HG02798 (cell line): ENCODE data around the gene TGFBI.

Experiments used
- ATAC-seq: cut with Tn5 transposase; IDR thresholded peaks from one replicate; pipeline ENCODE4 v1.9.1; 2021; ENCODE audit warnings: mild to moderate bottlenecking; ENCODE audit not compliant: unreplicated experiment, poor library complexity

TGFBI gene

GRCh38 chr5:136022965-136023364 lies 5.8 kb upstream of the TGFBI start:
- no peak for ATAC-seq

GRCh38 chr5:136023958-136024541 lies 4.7 kb upstream of the TGFBI start:
- no peak for ATAC-seq

- ATAC-seq = no peak
Measured at GRCh38 chr5:136025900-136026299, 2.9 kb upstream of the TGFBI start.

GRCh38 chr5:136026636-136027035 lies 2.2 kb upstream of the TGFBI start:
- no peak for ATAC-seq

- no peak for ATAC-seq
Measured at GRCh38 chr5:136027311-136027710, 1.5 kb upstream of the TGFBI start.

GRCh38 chr5:136028090-136028489 lies 698 bp upstream of the TGFBI start:
- no peak for ATAC-seq

GRCh38 chr5:136030252-136030651 lies 1.5 kb downstream of the TGFBI start:
- no peak for ATAC-seq

GRCh38 chr5:136030956-136031611 lies 2.3 kb downstream of the TGFBI start:
- peak; percentile 89 for ATAC-seq

GRCh38 chr5:136031711-136032110 lies 2.9 kb downstream of the TGFBI start:
- ATAC-seq = no peak

- no peak for ATAC-seq
Measured at GRCh38 chr5:136032564-136032963, 3.8 kb downstream of the TGFBI start.

- ATAC-seq = no peak
Measured at GRCh38 chr5:136033234-136033633, 4.4 kb downstream of the TGFBI start.

GRCh38 chr5:136033848-136034247 lies 5.1 kb downstream of the TGFBI start:
- no peak for ATAC-seq

- no peak for ATAC-seq
Measured at GRCh38 chr5:136034492-136034891, 5.7 kb downstream of the TGFBI start.

- ATAC-seq = no peak
Measured at GRCh38 chr5:136034984-136035383, 6.2 kb downstream of the TGFBI start.

- no peak for ATAC-seq
Measured at GRCh38 chr5:136035837-136036236, 7.0 kb downstream of the TGFBI start.

- ATAC-seq = no peak
Measured at GRCh38 chr5:136036293-136036911, 7.6 kb downstream of the TGFBI start.

- ATAC-seq = no peak
Measured at GRCh38 chr5:136037001-136037705, 8.4 kb downstream of the TGFBI start.

- no peak for ATAC-seq
Measured at GRCh38 chr5:136038635-136039034, 9.8 kb downstream of the TGFBI start.

- ATAC-seq = no peak
Measured at GRCh38 chr5:136039202-136039601, 10.4 kb downstream of the TGFBI start.

GRCh38 chr5:136040746-136041415 lies 12.1 kb downstream of the TGFBI start:
- ATAC-seq = no peak

- ATAC-seq = no peak
Measured at GRCh38 chr5:136042156-136042555, 13.4 kb downstream of the TGFBI start.
